ENCODE data around the gene PIPOX. TPM values are rescaled to one million over a fixed set of nuclear protein-coding genes. Genes with fewer than 3 reads are reported as not detected.

PIPOX gene
- total RNA-seq, 4 donors from 2014 or later, result 0.80 to 2.5 (median 1.5) TPM

- no peak for TF ChIP-seq POLR2A (IDR thresholded peaks at IDR 0.05)
- TF ChIP-seq, protein P1, sequence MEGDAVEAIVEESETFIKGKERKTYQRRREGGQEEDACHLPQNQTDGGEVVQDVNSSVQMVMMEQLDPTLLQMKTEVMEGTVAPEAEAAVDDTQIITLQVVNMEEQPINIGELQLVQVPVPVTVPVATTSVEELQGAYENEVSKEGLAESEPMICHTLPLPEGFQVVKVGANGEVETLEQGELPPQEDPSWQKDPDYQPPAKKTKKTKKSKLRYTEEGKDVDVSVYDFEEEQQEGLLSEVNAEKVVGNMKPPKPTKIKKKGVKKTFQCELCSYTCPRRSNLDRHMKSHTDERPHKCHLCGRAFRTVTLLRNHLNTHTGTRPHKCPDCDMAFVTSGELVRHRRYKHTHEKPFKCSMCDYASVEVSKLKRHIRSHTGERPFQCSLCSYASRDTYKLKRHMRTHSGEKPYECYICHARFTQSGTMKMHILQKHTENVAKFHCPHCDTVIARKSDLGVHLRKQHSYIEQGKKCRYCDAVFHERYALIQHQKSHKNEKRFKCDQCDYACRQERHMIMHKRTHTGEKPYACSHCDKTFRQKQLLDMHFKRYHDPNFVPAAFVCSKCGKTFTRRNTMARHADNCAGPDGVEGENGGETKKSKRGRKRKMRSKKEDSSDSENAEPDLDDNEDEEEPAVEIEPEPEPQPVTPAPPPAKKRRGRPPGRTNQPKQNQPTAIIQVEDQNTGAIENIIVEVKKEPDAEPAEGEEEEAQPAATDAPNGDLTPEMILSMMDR (IDR thresholded peaks at IDR 0.05), result no peak
- H3K4me3 ChIP-seq (ENCODE audit: low read depth, poor library complexity, severe bottlenecking), result no peak overlapping the region
- no peak for DNase-seq (ENCODE audit: low spot score in 2 of 2)
- intact Hi-C loops (cut with DNase I; ENCODE audit: low total_unique reads), result no loop called here
- WGBS, 2 donors, result 80 to 89% methylated on average over 5 of the region's 5 CpGs
Observed at GRCh38 chr17:29050176-29050575, 7.2 kb downstream of the PIPOX start.

DNA sequence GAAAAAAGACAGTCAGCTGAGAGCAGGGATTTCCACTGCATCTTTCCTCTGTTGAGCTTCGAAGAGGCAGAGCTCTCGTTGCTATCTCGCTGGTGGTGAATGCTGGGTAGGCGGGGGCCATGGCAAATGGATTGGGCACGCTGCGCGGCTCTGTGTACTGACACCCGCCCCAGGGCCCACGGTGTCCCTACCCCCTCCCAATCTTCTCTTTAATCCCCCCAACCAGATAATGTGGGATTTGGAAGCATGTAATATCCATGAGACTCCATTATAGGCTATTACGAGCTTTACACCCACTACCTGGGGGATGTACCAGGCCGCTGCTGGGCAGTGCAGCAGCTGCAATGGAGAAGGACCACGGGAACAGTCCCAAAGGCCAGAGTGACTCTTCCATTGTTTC is 8.3 kb downstream of the PIPOX start:
- TF ChIP-seq, protein P1 (IDR thresholded peaks at IDR 0.05), result no peak
- no peak for TF ChIP-seq POLR2A (IDR thresholded peaks at IDR 0.05)
- no peak overlapping the region for H3K4me3 ChIP-seq (ENCODE audit: low read depth, poor library complexity, severe bottlenecking)
- 85 to 91% methylated on average over 12 of the region's 12 CpGs for WGBS, 2 donors
- intact Hi-C loops (cut with DNase I; ENCODE audit: low total_unique reads), result no loop called here
- DNase-seq (ENCODE audit: low spot score in 2 of 2), result no peak

DNA sequence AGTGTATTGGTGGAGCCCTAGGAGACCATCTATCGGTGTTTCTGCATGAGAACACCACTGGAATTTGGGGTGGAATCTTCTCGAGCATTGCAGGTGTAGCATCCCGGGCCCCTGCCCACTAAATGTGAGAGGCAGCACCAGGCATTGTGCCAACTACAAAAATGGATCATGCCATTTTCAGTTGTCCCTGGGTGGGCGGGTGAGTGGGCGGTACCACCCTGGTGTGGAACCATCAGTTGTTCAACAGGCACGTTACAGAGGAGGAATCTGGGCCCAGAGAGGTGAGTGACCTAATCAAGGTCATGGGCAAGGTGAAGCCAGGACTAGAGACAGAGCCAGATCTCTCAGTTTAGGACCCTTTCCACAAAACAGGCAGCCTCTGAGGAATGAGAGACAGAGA is 8.8 kb downstream of the PIPOX start:
- intact Hi-C loops (cut with DNase I; ENCODE audit: low total_unique reads), result no loop called here
- no peak for DNase-seq (ENCODE audit: low spot score in 2 of 2)
- WGBS, 2 donors, result 72 to 87% methylated on average over 6 of the region's 6 CpGs
- TF ChIP-seq, protein P1 (IDR thresholded peaks at IDR 0.05), result no peak
- no peak for TF ChIP-seq POLR2A (IDR thresholded peaks at IDR 0.05)
- H3K4me3 ChIP-seq (ENCODE audit: low read depth, poor library complexity, severe bottlenecking), result no peak overlapping the region

DNA sequence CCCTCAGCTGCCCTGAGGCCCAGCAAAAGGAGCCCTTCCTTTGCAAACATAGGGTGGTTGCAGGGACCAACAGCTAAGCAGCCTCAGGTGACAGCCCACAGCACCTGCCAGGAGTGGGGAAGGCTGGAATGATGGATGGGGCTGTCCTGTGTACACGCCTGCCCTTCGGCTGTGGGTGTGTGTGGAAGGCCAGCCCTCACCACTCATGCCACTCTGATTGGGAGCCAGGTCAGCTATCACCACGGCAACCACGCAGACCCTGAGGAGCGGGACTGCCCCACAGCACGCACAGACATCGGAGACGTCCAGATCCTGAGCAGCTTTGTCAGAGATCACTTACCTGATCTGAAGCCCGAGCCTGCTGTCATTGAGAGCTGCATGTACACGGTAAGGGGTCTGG is 11.9 kb downstream of the PIPOX start:
- WGBS, 2 donors, result 70% methylated on average over 5 to 10 of the region's 10 CpGs
- no peak overlapping the region for H3K4me3 ChIP-seq (ENCODE audit: low read depth, poor library complexity, severe bottlenecking)
- TF ChIP-seq, protein P1 (IDR thresholded peaks at IDR 0.05), result no peak
- TF ChIP-seq POLR2A (IDR thresholded peaks at IDR 0.05), result no peak
- intact Hi-C loops (cut with DNase I; ENCODE audit: low total_unique reads), result no loop called here
- no peak for DNase-seq (ENCODE audit: low spot score in 2 of 2)

GRCh38 chr17:29057361-29057760 is 14.4 kb downstream of the PIPOX start:
- no peak for DNase-seq (ENCODE audit: low spot score in 2 of 2)
- H3K4me3 ChIP-seq (ENCODE audit: low read depth, poor library complexity, severe bottlenecking), result no peak overlapping the region
- 64 to 66% methylated on average over 4 of the region's 4 CpGs for WGBS, 2 donors
- TF ChIP-seq, protein P1 (IDR thresholded peaks at IDR 0.05), result no peak
- TF ChIP-seq POLR2A (IDR thresholded peaks at IDR 0.05), result no peak
- intact Hi-C loops (cut with DNase I; ENCODE audit: low total_unique reads), result no loop called here

DNA sequence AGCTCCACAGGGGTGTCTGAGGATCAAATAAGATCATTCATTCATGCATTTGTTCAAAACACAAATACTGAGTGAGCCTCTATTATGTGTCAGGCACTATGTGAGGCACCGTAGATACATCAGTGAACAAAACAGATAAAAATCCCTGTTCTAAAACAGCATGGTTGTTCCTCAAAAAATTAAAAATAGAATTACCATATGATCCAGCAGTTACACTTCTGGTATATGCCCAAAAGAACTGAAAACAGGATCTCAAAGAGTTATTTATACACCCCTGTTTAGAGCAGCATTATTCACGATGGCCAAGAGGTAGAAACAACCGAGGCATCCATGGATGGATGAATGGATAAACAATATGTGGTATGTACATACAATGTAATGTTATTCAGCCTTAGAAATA is 15.4 kb downstream of the PIPOX start:
- intact Hi-C loops (cut with DNase I; ENCODE audit: low total_unique reads), result no loop called here
- no peak for DNase-seq (ENCODE audit: low spot score in 2 of 2)
- no peak for TF ChIP-seq POLR2A (IDR thresholded peaks at IDR 0.05)
- TF ChIP-seq, protein P1 (IDR thresholded peaks at IDR 0.05), result no peak
- H3K4me3 ChIP-seq (ENCODE audit: low read depth, poor library complexity, severe bottlenecking), result no peak overlapping the region
- 87% methylated on average over 3 of the region's 3 CpGs for WGBS, 2 donors
